ENCODE measurements around the gene EPO.
"Not testable (repeated sequence)": the region's sequence is repeated elsewhere in the genome, so short reads cannot be mapped to it uniquely, and the experiment has no call there.

Gene EPO

GRCh38 chr7:100730136-100730800, 10.0 kb downstream of the EPO start:
- H3K27ac ChIP-seq, result no peak overlapping the region
- no peak for DNase-seq (ENCODE audit: low read depth, low spot score)

GRCh38 chr7:100731937-100732636, 11.8 kb downstream of the EPO start:
- DNase-seq (ENCODE audit: low read depth, low spot score), result no peak
- no peak overlapping the region for H3K27ac ChIP-seq

GRCh38 chr7:100735730-100736129, 15.5 kb downstream of the EPO start:
- no peak overlapping the region for H3K27ac ChIP-seq
- DNase-seq (ENCODE audit: low read depth, low spot score), result no peak

- no peak for DNase-seq (ENCODE audit: low read depth, low spot score)
- no peak overlapping the region for H3K27ac ChIP-seq
Measured at GRCh38 chr7:100736671-100737070, 16.4 kb downstream of the EPO start.

- DNase-seq (ENCODE audit: low read depth, low spot score), result no peak
Measured at GRCh38 chr7:100739934-100740333, 19.7 kb downstream of the EPO start.

GRCh38 chr7:100744605-100745004, 24.3 kb downstream of the EPO start:
- no peak for DNase-seq (ENCODE audit: low read depth, low spot score)
- H3K27ac ChIP-seq, result no peak overlapping the region

More at GRCh38 chr7:100739934-100740333, 19.7 kb downstream of the EPO start:
- no peak overlapping the region for H3K27ac ChIP-seq

- no peak for DNase-seq (ENCODE audit: low read depth, low spot score)
- H3K27ac ChIP-seq, result no peak overlapping the region
Measured at GRCh38 chr7:100745184-100745583, 24.9 kb downstream of the EPO start.

- H3K27ac ChIP-seq, result no peak overlapping the region
- no peak for DNase-seq (ENCODE audit: low read depth, low spot score)
Measured at GRCh38 chr7:100752994-100753393, 32.7 kb downstream of the EPO start.

GRCh38 chr7:100753750-100754149, 33.5 kb downstream of the EPO start:
- H3K27ac ChIP-seq, result no peak overlapping the region
- no peak for DNase-seq (ENCODE audit: low read depth, low spot score)

- no peak for DNase-seq (ENCODE audit: low read depth, low spot score)
Measured at GRCh38 chr7:100759357-100760171, 39.3 kb downstream of the EPO start.

GRCh38 chr7:100762841-100763240, 42.6 kb downstream of the EPO start:
- not testable (repeated sequence) for DNase-seq (ENCODE audit: low read depth, low spot score); H3K27ac ChIP-seq

More at GRCh38 chr7:100759357-100760171, 39.3 kb downstream of the EPO start:
- H3K27ac ChIP-seq, result no peak overlapping the region

- H3K27ac ChIP-seq, result no peak overlapping the region
Measured at GRCh38 chr7:100763556-100764140, 43.4 kb downstream of the EPO start.

GRCh38 chr7:100764841-100765240, 44.6 kb downstream of the EPO start:
- DNase-seq (ENCODE audit: low read depth, low spot score), result no peak
- no peak overlapping the region for H3K27ac ChIP-seq

More at GRCh38 chr7:100763556-100764140, 43.4 kb downstream of the EPO start:
- DNase-seq (ENCODE audit: low read depth, low spot score), result peak; percentile 44

- H3K27ac ChIP-seq, result no peak overlapping the region
- DNase-seq (ENCODE audit: low read depth, low spot score), result no peak
Measured at GRCh38 chr7:100765250-100765649, 45.0 kb downstream of the EPO start.

GRCh38 chr7:100768784-100769183, 48.5 kb downstream of the EPO start:
- no peak overlapping the region for H3K27ac ChIP-seq
- no peak for DNase-seq (ENCODE audit: low read depth, low spot score)
